ENCODE results near the gene ANGPTL7.

- TF ChIP-seq CTCF (IDR thresholded peaks at IDR 0.05; ENCODE audit: low read depth, low read length): no peak
- TF ChIP-seq MYC (IDR thresholded peaks at IDR 0.05; ENCODE audit: low read depth, low read length): no peak
- TF ChIP-seq POLR2A (IDR thresholded peaks at IDR 0.05; ENCODE audit: extremely low read depth, insufficient read length): no peak
Measured at GRCh38 chr1:11143401-11143800, 45.8 kb upstream of the ANGPTL7 start.

Measured in NB4 (cell line).